Measurements from ENCODE around the gene ZNF775.

Gene ZNF775

DNA sequence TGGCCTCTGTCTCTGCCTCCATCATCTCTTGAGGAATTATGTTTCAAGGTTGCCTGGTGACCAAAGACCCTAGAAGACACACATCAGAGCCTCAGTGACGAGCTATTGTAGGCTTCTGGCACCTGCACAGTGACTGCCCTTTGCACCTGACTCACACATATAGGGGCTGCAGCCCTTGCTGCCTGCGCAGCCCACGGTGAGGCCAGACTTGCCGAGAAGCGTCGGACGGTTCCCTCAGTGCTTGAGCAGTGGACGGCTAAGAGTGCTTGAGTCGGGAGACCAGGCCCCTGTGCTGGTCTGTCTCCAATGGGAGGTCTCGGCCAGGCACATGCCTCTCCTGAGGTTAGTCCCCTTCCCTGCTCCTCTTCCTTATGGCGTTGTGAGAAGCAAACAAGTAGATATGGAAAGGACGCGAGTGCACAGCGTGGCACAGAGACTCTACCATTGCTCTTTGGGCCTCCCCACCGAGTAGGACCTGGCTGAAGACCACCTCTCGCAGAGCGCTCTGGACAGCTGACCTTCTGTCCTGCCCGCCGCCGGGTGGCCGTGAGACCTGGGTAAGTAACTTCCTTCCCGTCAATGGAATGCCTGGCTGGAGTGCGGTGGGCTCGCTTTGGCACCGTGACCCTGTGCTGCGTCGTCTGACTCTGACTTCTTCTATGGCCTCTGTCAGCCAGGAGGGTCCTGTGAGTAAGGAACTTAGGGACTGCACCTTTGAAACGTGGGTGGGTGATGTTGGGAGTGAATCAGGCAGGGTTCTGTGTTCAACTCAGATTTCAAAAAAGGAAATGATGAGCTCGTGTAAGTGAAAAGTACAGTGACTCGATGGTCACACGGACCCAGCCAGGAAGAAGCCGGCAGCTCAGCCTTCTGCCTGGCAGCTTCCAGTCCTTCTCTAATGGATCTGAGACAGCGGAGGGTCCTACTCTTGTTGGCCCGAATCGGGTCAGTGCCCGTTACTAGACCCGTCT lies 33.7 kb downstream of the ZNF775 start:
- no peak for DNase-seq (ENCODE audit: low spot score)

GRCh38 chr7:150413640-150414081 lies 34.5 kb downstream of the ZNF775 start:
- no peak for DNase-seq (ENCODE audit: low spot score)

DNA sequence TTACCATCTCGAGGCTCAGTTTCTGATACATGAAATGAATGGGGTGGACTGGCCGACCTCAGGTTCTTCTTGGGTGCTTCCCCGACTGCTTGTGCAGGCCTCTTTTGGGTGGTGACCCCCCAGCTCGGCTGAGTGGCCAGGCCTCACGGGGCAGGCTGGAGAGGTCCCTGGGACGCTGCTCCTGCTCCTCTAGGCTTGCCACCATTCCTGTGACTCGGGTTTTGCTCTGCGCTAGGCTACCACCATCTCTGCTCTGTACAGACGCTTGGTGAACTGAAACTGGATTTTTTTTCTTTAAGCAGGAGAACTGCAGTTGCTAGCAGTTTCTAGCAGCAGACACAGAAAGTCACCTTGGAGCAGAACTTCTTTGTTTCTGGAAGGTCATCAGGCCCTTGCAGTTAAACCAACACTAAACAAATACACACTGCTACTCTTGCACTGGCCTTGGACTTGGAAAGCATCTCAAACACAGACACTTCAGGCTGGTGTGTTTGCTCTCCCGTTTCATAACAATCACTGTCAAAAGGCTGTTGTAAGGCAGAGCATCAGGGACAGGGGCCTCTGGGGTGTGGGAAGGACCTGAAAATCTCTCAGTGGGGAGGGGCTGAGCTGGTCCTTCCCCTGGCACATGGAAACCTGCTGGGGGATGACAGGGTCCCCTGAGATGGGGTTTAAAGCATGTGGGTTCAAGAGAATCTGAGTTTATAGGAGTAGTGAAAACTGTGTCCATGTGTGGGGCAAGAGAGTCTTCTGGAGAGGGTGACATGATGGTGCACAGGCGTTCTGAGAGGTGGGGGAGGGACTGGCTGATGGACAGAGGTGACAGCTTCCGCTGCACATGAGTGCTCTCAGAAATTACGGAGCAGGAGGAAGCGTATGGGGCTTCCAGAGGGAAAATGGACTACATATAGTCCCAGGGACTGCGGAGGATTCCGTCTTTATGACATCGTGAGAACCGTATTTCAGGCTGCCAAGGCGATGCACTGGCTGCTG lies 36.3 kb downstream of the ZNF775 start:
- no peak for DNase-seq (ENCODE audit: low spot score)

DNA sequence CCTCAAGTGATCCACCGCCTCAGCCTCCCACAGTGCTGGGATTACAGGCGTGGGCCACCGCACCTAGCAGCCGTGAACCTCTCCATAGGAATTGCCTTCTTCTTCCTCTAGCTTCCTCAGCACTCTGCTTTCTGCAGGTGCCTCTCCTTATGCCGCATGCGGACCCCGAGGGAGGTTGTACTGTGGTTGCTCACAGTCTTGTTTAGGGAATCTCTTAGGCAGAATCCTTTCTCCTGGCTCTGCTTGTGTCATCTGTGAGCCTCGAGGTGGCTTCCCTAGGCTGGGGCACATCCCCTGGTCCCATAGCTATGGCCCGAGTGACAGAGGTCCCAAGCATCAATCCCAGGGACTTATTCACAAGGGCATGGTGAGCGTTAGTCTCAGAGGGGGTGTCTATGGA lies 38.1 kb downstream of the ZNF775 start:
- DNase-seq (ENCODE audit: low spot score), result no peak

- DNase-seq (ENCODE audit: low spot score), result no peak
Measured at GRCh38 chr7:150417863-150418262, 38.7 kb downstream of the ZNF775 start.

DNA sequence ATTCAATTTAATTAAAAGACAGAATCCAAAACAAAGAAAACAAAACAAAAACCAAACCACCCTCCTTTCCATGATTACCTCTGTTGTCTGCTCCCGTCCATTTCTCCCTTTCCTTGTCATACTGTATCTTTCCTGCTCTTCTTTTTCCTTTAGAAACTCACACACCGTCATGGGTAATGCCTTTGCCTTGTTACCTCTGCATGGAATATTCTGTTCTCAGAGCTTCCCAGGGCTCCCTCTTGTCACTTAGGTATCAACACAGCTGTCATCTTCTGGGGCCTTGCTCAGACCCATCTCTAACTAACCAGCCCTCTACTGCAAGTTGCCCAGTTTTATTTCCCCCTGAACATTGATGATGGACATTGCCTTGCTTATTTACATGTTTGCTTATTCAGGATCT lies 41.1 kb downstream of the ZNF775 start:
- no peak for DNase-seq (ENCODE audit: low spot score)

DNA sequence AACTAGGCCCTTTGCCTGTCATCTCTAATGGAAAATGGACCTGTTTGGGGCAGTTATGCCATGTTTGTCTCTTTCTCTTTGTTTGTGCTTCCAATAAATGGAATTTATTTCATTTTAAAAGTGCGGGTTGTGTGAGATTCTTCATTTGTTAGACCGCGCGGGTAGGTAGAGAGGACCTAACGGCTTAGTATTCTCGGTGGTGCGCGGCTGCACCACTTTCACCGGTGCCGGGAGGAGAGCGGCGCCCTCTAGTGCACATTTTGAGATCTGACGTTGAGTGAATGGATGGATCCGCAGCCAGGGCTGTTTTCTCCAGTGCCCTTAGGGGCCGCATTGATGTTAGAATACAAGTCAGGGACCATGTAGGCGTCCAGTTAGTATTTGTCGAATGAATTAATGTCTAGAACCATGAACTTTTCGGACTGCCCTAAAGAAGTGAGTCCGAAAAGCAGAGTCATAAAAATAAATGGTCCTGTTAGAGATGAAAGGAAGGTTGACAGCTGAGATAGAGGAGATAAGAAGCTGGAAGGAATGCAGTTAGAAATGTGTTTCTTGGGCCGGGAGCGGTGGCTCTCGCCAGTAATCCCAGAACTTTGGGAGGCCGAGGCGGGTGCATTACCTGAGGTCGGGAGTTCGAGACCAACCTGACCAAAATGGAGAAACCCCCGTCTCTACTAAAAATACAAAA lies 42.0 kb downstream of the ZNF775 start:
- peak; percentile 79 for DNase-seq (ENCODE audit: low spot score)

GRCh38 chr7:150421831-150422230 lies 42.7 kb downstream of the ZNF775 start:
- peak; percentile 26 for DNase-seq (ENCODE audit: low spot score)

GRCh38 chr7:150425670-150426069 lies 46.5 kb downstream of the ZNF775 start:
- no peak for DNase-seq (ENCODE audit: low spot score)

- DNase-seq (ENCODE audit: low spot score), result no peak
Measured at GRCh38 chr7:150428671-150429451, 49.7 kb downstream of the ZNF775 start.

DNA sequence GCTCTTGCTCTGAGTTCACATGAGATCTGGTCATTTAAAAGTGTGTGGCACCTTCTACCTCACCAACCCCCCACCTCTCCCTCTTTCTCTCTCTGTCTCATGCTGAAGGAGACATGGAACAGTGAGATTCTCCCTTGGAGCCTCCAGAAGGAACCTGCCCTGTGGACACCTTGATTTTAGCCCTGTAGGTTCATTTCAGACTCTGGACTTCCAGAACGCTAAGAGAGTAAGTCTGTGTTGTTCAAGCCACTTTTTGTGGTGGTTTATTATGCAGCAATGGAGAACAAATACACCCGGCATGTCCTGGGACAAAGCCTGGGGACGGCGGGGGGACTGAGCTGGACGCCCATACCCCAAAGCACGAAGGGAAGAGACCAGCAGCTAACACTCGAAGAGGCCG lies 50.6 kb downstream of the ZNF775 start:
- DNase-seq (ENCODE audit: low spot score), result no peak

GRCh38 chr7:150430465-150431085 lies 51.4 kb downstream of the ZNF775 start:
- no peak for DNase-seq (ENCODE audit: low spot score)

GRCh38 chr7:150431839-150432658 lies 52.9 kb downstream of the ZNF775 start:
- no peak for DNase-seq (ENCODE audit: low spot score)

- no peak for DNase-seq (ENCODE audit: low spot score)
Measured at GRCh38 chr7:150432915-150433892, 54.1 kb downstream of the ZNF775 start.

DNA sequence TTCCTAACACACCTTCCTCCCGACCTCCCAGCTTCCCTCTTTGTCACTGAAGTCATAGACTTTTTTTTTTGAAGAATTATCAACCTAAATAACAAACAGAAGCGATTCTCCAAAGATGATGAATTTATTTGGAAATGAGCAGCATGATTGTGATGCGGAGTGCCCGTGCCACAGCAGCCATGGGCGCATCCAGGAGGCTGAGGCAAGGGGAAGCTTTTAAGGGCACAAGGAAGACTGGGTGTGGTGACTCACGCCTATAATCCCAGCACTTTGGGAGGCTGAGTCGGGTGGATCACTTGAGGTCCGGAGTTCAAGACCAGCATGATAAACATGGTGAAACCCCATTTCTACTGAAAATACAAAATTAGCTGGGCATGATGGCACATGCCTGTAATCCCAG lies 55.1 kb downstream of the ZNF775 start:
- DNase-seq (ENCODE audit: low spot score), result no peak

- no peak for DNase-seq (ENCODE audit: low spot score)
Measured at GRCh38 chr7:150435047-150435389, 55.9 kb downstream of the ZNF775 start.

DNA sequence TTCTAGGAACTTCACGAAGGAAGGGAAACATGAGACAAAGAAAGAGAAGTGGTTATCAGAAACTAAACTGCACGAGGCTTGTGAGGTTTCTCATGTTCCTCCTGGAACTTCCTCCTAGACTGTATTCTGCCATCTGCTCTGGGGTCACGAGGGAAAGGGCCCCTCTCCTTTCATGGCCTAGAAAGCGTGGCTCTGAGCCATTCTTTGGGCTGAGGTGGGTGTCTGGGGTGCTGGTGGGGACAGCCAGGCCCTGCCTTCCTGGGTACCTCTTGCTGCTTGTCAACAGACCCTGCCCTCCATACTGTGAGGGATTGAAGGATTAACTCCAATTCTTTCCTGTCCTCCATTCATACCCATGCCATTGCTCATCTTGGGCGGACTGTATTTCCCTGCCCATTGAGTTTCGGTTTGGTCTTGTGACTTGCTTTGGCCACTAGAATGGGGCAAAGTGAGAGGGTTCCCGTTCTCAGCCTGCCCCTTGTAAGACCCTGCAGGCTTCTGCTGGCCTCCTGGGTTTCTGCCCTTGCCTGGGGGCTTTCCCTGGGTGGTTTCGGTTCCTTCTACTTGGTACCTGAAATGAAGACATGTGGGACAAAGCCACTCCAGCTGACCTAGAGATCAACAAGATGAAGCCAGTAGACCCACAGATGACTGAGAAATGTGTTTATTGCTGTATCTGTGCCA lies 56.4 kb downstream of the ZNF775 start:
- DNase-seq (ENCODE audit: low spot score), result no peak

DNA sequence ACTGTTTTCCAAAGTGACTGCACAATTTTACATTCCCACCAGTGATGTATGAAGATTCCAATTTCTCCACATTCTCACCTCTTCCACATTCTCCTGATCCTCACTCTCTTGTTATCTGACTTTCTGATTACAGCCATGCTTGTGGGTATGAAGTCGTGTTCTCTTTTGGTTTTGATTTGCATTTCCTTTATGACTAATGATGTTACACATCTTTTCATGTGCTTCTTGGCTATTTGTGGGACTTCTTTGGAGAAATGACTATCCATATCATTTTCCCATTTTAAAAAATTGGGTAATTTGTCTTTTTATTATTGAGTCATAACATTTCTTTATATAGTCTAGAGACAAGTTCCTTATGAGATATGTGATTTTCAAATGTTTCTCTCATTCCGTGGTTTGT lies 60.8 kb downstream of the ZNF775 start:
- no peak for DNase-seq (ENCODE audit: low spot score)
